NCI-H2029 (cell line): ENCODE measurements around the gene ANXA1.

Experiments used
- DNase-seq: peaks from one replicate; lab custom pipeline; 2025; lab: John Stamatoyannopoulos, UW

ANXA1 gene

DNA sequence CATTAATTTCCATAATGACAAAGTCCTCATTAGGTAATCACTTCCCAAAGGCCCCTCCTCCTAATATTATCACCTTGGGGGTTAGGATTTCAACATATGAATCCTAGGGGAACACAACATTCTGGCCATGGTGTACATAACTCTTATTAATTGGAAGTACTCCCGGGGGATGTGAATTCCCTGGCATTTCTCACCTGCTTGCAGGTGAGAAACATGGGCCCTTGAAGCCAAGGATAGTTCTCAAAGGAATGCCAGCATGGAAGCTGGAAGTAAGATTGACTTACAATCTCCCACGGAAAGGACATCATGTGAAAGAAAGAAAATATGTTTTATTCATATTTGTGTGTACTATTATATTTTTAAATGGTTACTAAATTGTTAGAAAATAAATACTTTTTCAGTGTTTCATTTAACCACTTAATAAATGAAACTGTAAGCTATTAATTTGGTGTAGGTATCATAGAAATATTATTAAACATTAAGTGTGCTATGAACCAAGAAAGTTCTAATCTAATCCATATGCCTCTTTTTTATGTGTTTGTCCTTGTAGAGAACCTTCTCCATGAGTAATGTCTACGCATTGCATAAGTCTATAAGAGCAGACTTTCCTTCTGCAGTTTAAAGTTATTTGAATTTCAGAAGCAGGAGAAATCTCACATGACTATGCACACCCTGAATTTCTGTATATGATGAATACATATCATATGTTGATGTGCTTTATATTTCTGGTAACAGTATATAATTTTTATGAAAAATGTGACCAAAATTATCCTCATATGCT is 59.4 kb downstream of the ANXA1 start:
- no peak for DNase-seq

DNA sequence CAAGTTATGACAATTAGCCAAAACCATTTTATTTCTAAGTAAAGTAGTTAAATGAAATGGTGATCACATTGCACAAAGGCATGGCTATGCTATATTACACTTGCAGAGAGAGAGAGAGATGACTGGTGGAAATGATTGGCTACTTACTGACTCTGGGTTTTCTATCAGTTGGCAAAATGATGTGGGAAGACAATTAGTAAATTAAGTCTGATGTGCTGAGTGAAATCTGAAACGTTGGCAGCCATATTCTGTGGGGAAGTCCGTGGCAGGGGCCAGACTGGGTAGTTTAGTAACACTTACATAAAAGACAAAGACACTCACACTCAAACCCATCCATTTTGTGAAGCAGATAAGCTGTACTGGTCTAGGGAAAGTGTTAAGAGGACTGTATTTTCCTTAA is 61.6 kb downstream of the ANXA1 start:
- DNase-seq, result no peak

DNA sequence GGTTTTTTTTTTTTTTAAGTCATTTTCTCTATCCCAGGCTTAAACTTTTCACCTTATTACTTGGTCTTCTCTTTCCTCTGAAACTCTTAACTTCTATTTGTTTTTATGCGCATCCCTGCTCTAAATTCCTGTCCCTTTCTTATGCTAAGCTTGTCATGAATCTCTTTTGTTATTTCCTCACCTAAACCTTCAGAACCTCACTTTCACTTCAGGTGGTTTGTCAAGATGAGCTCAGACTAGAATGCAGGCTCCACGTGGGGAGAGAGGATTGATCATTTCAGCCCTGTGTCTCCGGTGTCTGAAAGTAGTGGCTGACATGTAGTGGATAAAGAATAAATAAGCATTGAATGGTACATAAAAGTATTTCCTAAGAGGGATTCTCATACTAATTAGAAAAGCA is 63.6 kb downstream of the ANXA1 start:
- DNase-seq, result no peak

DNA sequence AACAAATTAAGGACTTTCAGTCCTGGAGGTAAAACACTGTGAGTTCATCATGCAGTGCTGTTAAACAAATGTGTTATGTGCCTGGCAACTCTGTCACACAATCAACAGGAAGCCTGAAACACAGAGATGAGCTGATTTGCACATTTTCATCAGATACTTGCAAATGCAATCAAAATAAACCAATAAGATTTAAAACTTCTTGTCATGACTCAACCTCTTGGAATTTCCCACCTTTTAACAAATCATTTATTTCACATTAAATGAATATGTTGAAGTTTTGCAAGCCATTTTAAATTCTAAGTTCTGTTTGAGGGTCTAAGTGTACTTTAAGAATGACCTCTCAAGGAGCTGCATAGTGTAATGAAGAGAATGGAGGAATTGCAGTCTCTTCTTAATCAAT is 64.4 kb downstream of the ANXA1 start:
- DNase-seq, result no peak
